GM04503 (cell line): ENCODE measurements around the gene PAPLN.

Experiments used
- DNase-seq: peaks from one replicate; pipeline ENCODE4 v3.0.0-alpha.2; 2012; ENCODE audit warnings: low read depth

Gene PAPLN

GRCh38 chr14:73232984-73233383, 4.3 kb upstream of the PAPLN start:
- DNase-seq: no peak

- no peak for DNase-seq
Measured at GRCh38 chr14:73233564-73233963, 3.7 kb upstream of the PAPLN start.

- DNase-seq: no peak
Measured at GRCh38 chr14:73234029-73234428, 3.3 kb upstream of the PAPLN start.

DNA sequence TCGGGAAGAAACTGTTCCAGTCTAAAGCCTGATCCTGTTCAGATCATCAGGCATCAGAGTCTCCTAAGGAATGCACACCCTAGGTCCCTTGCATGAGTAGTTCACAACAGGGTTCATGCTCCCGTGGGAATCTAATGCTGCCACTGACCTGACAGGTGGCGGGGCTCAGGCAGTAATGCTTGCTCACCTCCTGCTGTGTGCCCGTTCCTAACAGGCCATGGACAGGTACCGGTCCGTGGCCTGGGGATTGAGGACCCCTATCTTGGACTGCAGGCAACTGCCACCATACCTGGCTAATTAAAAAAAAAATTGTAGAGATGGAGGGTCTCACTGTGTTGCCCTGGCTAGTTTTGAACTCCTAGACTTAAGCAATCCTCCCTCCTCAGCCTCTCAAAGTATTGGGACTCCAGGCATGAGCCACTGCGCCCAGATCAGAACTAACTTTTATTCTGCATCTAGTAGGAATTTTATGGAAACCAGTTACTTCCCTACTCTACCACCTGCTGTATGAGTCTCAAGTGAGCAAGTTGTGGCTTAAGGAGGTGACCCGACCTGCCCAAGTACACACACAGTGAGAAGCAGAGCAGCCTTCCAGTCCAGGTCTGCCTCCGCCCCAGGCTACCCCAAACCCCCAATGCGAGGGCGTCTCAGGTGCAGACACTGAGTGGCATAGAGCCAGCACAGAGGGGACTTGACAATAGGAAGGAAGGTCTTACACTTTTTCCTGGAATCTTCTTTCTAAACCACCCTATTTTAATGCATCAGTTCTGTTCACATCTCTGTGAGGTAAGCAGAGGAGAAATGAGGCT, 2.5 kb upstream of the PAPLN start:
- DNase-seq: no peak

- no peak for DNase-seq
Measured at GRCh38 chr14:73235531-73236155, 1.7 kb upstream of the PAPLN start.

- no peak for DNase-seq
Measured at GRCh38 chr14:73236157-73236556, 1.1 kb upstream of the PAPLN start.

DNA sequence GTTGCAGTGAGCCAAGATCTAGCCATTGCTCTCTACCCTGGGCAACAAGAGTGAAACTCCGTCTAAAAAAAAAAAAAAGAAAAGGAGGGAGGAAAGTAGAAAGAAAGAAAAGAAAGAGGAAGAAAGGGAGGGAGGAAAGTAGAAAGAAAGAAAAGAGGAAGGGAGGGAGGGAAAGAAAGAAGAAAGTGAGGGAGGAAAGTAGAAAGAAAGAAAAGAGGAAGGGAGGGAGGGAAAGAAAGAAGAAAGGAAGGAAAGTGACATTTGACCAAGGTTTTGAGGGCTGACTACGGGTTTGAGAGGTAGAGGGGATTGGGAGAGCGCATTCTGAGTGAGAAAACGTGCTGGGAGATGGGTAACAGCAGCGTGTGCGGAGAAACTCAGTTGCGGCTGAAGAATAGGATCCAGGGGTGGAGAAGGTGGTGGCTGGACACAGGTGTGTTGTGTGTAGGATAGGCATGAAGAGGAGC, 521 bp upstream of the PAPLN start:
- DNase-seq: no peak

GRCh38 chr14:73237786-73238423, 599 bp downstream of the PAPLN start:
- DNase-seq: no peak

DNA sequence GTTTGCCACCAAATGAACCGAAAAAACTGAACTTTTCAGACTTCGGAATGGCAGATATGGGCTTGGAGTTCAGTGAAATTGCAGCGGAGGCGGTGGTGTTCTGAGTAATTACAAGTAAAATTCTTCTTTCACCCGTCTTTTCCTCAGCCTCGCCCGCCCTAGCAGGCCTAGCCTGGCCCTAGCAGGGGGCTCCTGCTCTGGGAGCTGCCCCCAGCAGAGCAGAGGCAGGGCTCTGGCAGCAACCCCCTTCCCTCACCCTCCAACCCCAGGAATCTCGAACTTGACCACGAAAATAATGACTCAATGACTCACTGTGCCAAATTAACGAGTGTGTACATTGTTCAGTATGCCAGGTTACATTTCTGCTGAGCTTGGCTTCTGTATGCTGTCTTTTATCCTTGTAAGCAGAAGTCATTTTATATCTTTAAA, 1.1 kb downstream of the PAPLN start:
- no peak for DNase-seq

GRCh38 chr14:73238941-73239340, 1.6 kb downstream of the PAPLN start:
- DNase-seq: no peak

DNA sequence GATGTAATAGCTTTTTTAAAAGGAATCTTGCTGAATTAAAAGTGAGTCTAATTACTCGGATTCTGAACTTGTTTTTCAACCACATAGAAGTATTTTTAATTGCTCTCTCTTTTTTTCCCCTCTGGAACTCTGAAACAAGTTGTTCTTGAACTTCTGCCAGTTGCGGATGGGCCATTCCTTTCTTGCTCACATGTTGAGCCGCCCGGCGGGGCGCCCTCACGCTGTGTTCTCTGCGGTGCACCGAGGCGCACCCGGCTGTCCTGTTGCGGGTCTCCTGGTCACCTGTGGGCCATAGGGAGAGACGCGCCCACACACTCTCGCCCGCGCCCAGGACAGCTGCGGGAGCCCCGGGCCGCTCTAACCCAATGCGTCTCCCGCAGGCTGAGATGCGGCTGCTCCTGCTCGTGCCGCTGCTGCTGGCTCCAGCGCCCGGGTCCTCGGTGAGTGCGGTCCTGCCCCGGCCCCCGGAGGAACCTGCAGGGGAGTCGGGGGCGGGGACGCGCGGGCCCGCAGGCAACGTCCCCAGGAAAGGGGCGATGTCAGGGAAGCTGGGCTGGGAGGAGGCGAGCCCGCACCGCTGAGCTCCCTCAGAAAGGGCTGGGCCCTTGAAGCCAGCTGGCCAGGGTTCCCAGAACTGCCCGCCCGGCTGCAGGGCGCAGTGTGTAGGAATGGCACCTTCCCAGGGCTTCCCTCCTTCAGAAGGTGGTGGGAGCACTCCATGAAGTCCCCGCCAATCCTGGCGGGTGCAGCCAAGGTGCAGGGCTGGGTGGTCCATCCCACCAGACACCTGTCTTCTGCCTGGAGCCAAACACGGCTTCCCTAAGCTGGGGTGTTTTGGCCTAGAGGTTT, 2.3 kb downstream of the PAPLN start:
- DNase-seq: no peak

DNA sequence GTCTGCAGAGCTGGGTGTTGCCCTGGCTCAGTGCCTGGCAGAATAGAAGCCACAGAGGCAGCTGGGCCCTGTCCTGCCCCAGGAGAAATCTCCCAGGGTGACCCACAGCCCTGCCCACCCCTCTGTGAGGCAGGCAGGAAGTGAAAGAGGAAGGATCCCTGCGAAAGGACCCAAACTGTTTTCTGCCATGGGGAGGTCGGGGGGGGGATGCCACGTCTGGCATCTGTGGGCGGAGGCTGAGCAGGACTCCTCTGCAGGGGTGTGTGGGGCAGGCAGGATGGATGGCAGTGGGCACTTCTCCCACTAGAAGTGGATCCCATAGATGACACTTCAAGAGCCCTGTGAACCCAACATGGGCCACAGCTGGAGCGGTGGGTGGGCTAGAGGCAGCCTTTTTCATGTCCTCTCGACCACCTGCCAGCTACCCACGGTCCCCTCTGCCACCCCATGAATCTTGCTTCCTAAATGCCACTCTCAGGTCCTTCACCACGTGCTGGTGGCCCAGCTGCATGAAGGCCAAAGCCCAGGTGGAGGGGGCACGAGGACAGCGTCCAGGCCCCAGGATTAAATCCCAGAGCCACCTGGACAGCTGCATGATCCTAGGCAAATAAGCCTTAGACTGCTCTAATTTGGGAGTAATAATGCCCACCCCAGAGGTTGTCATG, 3.6 kb downstream of the PAPLN start:
- no peak for DNase-seq

GRCh38 chr14:73241481-73242165, 4.3 kb downstream of the PAPLN start:
- DNase-seq: no peak

GRCh38 chr14:73242357-73242901, 5.1 kb downstream of the PAPLN start:
- DNase-seq: no peak

DNA sequence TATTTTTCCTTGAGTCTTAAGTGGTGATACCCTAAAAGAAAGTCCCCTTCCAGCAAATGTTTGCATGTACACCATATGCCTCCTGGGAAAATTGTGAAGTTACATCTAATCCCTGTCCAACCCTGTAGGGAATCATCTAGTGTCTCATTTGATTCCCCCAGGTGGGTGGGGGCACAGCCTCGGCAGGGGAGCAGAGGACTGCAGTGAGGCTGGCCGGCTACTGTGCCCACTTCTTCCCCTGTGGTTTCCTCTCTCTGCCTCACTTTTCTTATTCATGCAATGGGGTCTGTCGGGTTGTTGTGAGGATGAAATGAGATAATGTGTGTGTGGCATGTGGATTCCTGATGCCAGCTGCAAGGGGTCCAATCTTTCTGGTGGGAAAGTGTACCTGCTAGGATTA, 6.0 kb downstream of the PAPLN start:
- DNase-seq: no peak

- no peak for DNase-seq
Measured at GRCh38 chr14:73243748-73244147, 6.4 kb downstream of the PAPLN start.

- no peak for DNase-seq
Measured at GRCh38 chr14:73244541-73245290, 7.4 kb downstream of the PAPLN start.

GRCh38 chr14:73245480-73246325, 8.4 kb downstream of the PAPLN start:
- no peak for DNase-seq
